GM18508 (cell line): ENCODE data around the gene NEUROD4.
"Not testable (repeated sequence)": the region's sequence is repeated elsewhere in the genome, so short reads cannot be mapped to it uniquely, and the experiment has no call there.

Source experiments
- ATAC-seq: cut with Tn5 transposase; IDR thresholded peaks from one replicate; pipeline ENCODE4 v1.9.1; 2021; ENCODE audit warnings: moderate number of reproducible peaks; ENCODE audit not compliant: insufficient read depth, unreplicated experiment

The NEUROD4 gene

DNA sequence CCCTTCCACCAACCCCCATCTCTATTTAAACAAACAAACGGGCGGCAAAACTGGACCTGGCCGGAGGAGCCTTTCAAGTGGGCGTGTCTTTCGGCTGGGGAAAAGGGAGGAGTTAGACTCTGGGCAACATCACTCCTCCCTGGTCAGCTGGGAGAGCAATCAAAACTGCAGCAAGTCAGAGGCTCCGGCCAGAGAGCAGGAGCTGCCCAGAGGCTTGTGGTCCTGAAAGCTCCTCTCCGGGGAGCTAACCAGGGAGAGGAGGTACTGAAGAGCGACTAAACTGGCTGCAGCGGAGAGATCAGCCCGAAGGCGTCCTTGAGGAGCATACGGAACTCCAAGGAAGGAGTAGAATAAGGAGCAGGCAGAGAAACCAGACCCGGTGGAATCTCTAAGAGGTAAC, at the start of gene NEUROD4:
Gene NEUROD4, plus strand, starts transcription at position 191 of the 400 bp plus-strand sequence. CDS start 6,466 bp downstream, outside the sequence.
- ATAC-seq: no peak

DNA sequence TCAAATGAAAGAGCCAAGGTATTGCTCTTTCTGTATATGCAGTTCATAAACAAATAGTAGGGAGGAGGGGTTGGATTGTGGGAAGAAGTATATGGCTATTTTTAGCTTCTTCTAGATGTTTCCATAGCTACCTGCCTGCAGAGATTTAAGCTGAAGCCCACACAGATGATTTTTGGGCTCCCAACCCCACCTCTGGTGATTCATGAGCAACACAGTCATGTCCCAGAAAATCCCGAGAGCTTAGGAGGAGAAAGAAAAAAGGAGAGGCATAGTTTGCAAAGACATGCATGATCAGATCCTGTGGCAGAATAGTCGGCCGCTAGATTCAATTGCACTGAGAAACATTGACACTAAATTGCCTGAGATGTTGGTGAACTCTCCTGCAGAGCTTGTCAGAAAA, 49.0 kb upstream of the NEUROD4 start:
- no peak for ATAC-seq

- no peak for ATAC-seq
Observed at GRCh38 chr12:54973556-54973955, 46.2 kb upstream of the NEUROD4 start.

DNA sequence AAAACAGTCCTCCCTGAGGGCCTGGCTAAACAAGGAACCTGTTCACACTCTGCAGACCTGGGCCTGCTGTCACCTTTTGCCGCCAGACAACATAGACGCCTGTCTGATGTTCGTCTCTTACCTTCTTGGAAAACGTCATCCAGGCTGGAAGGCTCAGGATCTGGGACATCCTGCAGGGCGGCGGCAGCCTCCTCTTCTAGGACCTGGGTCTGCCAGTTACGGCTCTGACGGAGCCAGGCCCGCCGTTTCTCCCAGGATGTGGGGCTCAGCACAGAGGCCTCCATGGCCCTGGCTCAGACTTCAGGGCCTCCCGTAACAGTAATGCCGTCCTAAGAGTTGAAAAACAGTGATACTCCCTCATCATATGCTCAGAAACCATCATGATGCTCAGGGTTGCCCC, 45.5 kb upstream of the NEUROD4 start:
- no peak for ATAC-seq

DNA sequence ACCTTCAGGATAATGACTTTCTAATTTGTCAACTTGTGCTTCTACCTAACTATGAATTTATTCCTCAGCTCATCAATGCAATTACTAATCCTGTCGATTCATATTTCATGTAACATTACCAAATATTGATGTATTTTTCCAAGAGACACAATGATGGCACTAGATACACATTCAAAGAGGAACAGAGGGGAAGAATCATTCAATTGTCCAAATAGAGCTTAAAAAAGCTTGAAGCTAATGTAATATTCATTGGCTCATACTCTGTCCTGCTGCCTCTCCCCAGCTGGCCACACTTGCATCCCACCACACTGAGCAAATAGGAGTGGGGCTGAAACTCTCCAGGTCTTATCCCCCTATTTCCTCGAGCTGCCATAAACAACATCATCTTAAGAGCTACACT, 44.5 kb upstream of the NEUROD4 start:
- no peak for ATAC-seq

GRCh38 chr12:54975875-54976274, 43.9 kb upstream of the NEUROD4 start:
- no peak for ATAC-seq

DNA sequence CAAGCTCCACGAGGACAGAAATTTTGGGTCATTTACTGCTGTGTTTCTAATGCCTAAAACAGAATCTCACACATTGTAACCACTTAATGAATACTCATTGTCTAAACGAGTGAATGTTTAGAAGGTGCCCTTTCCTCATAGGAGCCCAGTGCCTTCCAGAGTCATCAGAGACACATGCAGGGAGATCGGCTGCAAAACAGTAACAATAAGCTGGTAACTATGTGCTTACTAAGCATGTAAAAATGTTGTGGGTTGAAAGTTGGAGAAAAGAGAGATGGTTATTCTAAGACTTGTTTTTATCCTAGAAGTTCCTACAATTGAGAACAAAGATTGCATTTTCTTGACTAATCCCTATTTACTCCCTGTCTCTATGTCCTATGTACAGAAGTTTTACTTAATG, 42.6 kb upstream of the NEUROD4 start:
- no peak for ATAC-seq

DNA sequence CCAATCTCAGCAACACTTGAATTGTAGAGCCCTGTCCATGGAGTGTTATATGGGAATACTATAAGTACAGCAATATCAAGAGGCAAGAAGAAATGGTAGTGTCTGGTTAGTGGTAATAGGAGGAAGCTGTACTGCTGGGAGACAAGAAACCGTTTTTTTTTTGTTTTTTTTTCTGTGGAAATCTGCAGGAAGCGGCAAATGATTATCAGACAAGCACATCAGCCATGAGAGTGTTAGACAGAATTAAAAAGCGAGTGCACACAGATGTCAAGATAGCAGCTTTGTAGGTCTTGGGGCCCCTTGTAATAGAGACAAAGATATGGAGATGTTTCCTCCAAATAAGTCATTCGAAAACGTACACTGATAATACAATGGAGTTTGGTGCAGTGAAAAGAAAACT, 41.9 kb upstream of the NEUROD4 start:
- ATAC-seq: no peak

DNA sequence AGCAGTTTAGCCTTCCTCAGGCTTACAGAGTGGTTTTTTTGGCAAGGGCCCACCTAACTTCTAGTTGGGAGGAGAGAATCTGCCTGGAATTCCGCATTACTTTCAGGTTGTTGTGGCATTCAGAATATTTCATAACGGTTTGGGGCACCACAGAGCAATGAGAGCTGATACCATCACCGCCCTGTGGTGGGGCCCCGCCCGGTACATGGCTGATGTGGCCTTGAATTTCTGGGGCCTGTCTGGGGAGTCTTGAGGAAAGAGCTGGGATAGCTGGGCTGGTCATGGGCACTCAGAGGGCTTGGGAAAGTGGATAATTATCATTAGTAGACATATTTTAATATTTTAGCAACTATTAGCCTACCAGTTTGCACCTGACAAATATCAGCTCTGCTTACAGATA, 39.4 kb upstream of the NEUROD4 start:
- no peak for ATAC-seq

DNA sequence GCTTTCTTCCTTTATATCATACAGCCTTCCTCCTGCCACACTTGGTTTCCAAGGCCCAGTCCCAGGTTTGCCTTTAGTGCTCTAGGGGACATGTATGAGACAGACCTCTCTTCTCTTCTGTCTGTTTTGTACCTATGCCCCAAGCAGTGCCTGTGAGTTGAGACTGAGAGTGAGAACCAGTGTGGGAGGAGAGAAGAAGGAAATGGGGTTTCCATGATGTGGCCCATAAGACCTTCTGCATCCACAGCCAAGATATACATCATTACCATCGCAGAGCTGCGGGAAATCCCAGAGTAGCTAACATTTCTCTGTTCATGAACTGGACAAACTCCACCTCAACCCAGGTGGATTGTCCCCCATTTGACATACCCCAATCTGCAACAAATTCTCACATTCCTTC, 38.0 kb upstream of the NEUROD4 start:
- ATAC-seq: no peak

DNA sequence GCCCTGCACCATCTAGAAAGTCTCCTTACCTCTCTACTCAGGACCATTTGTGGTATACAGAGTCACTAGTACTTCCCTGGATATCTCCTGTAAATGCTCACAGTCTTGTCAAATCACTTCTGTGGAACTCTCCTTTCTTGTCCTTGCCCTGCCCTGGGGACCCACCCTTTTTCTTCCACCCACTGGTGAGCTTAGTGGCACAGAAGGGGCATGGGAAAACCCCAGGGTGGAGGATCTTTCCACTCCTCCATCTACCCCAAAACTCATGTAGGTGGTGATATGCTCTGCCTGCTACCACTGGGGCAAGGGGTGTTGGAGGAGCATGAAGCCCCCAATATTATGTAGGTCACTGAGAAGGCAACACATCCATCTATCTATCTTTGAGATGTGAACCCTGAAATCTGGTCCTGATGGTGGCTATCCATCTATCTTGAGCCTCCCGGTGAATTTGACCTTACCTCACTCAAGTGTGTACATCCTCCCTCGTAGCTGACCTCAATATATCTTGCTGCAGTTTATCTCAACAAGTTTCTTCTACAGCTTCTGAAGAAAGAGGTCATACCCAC, 36.2 kb upstream of the NEUROD4 start:
- no peak for ATAC-seq

- ATAC-seq: peak; percentile 94
Observed at GRCh38 chr12:54984658-54985376, 35.0 kb upstream of the NEUROD4 start, which contains the start of gene TESPA1. Gene TESPA1, minus strand, starts transcription at chr12:54984762. Its CDS starts 10,200 bp downstream, at chr12:54974562.

DNA sequence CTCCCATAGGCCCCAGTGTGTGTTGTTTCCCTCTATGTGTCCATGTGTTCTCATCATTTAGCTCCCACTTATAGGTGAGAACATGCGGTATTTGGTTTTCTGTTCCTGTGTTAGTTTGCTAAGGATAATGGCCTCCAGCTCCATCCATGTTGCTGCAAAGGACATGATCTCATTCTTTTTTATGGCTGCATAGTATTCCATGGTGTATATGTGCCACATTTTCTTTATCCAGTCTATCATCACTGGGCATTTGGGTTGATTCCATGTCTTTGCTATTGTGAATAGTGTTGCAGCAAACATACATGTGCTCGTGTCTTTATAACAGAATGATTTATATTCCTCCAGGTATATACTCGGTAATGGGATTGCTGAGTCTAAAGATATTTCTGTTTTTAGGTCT, 33.0 kb upstream of the NEUROD4 start:
- ATAC-seq: not testable (repeated sequence)

- ATAC-seq: no peak
Observed at GRCh38 chr12:54987611-54988231, 32.1 kb upstream of the NEUROD4 start.

DNA sequence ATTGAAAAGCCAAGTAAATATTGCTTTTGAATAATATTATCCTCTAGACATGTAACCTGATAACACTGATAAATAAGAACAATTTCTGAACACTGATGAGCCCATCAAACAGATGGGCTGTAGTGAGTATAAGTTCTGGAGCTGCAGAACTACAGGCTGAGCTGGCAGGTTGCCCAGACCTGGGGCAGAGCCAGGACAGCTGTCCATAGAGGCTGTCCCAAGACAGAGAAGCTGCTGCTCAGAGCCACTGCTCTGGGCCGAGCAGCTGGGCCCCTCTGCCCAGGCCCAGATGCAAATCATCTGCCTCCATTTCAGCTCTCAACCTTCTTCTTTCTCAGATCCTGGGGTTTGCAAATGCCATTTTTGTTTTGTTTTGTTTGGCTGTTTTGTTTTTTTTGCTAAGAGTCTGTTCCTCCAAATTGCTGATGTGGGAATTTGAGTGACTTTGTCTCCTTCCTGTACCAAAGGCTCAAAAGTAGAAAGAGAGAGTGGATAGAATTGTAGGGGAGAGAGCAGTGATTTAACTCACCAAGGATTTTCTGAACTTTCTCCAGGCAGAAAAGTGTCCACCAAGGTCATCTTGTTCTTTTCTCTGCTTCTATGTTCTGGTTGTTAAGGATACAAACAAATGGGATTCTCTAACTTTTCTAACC, 31.2 kb upstream of the NEUROD4 start:
- no peak for ATAC-seq

GRCh38 chr12:54989829-54990228, 29.9 kb upstream of the NEUROD4 start:
- ATAC-seq: no peak

- ATAC-seq: peak; percentile 62
Observed at GRCh38 chr12:54991161-54991990, 28.4 kb upstream of the NEUROD4 start.

DNA sequence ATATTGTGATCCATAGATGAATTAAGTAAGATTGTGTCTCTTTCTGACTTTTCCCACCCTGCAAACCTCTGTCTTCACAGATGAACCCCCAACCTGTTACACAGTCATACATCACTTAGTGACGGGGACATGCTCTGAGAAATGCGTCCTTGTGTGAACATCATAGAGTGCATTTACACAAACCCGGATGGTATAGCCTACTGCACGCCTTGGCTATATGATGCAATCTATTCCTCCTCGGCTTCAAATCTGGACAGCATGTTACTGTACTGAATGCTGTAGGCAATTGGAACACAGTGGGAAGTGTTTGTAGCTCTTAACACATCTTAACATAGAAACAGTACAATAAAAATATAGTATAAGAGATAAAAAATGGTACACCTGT, 27.8 kb upstream of the NEUROD4 start:
- peak; percentile 45 for ATAC-seq

GRCh38 chr12:54993181-54993835, 26.5 kb upstream of the NEUROD4 start:
- no peak for ATAC-seq

DNA sequence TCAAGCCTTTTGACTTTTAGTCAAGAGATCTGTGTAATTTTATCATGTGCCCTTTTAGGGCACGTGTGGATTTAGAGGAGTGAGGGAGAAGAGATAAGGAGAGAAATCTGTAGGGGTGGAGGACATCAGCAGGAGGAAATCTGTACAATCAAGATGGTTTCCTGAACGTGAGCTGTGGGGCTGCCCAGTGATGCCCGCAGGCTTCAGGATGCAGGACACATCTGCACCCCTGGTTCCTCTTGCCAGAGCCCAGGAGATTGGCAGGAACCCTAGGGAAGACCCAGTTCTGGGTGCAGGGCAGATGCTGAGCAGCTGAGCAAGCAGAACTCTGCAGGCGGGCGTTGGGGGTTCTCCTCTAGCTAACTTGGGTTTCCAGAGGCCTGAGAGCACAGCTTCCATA, 23.6 kb upstream of the NEUROD4 start:
- ATAC-seq: no peak
